ENCODE results near the gene LLPH.

GRCh38 chr12:66090157-66090556 lies 40.4 kb downstream of the LLPH start:
- TF ChIP-seq POLR2A (IDR thresholded peaks at IDR 0.05; ENCODE audit: borderline replicate concordance, extremely low read depth, insufficient read depth, insufficient read length) (no peak), MAX (IDR thresholded peaks at IDR 0.05) (no peak), YY1 (IDR thresholded peaks at IDR 0.05; ENCODE audit: extremely low read depth, insufficient replicate concordance, low read depth, low read length) (no peak), CTCF (IDR thresholded peaks at IDR 0.05 in 2 of 3, conservative IDR thresholded peaks at IDR 0.05 in 1 of 3; ENCODE audit: borderline replicate concordance in 1 of 3, insufficient read depth in 1 of 3, low read depth in 2 of 3, low read length in 2 of 3) (no peak)

Data from HCT116 (cell line).